ENCODE results near the gene TEAD3.

The TEAD3 gene

GRCh38 chr6:35475573-35475972 is 21.3 kb downstream of the TEAD3 start:
- no peak for DNase-seq

- no peak for DNase-seq
Observed at GRCh38 chr6:35474942-35475570, 21.8 kb downstream of the TEAD3 start.

- no peak for DNase-seq
Observed at GRCh38 chr6:35474131-35474941, 22.5 kb downstream of the TEAD3 start.

GRCh38 chr6:35473850-35474130 is 23.1 kb downstream of the TEAD3 start:
- DNase-seq = no peak

- DNase-seq = no peak
Observed at GRCh38 chr6:35473075-35473849, 23.6 kb downstream of the TEAD3 start.

- DNase-seq = no peak
Observed at GRCh38 chr6:35471836-35472345, 25.0 kb downstream of the TEAD3 start.

- no peak for DNase-seq
Observed at GRCh38 chr6:35470663-35471120, 26.2 kb downstream of the TEAD3 start.

GRCh38 chr6:35469751-35470662 is 26.9 kb downstream of the TEAD3 start:
- no peak for DNase-seq

- no peak for DNase-seq
Observed at GRCh38 chr6:35468980-35469750, 27.7 kb downstream of the TEAD3 start.

GRCh38 chr6:35468181-35468979 is 28.5 kb downstream of the TEAD3 start, which contains the start of gene RPL10A:
Gene RPL10A, plus strand, starts transcription at chr6:35468401. Its CDS starts 34 bp downstream, at chr6:35468435.
- peak; percentile 96 for DNase-seq

GRCh38 chr6:35465646-35466045 is 31.2 kb downstream of the TEAD3 start:
- DNase-seq = no peak

GRCh38 chr6:35463292-35463691 is 33.6 kb downstream of the TEAD3 start:
- no peak for DNase-seq

GRCh38 chr6:35461270-35461669 is 35.6 kb downstream of the TEAD3 start:
- no peak for DNase-seq

GRCh38 chr6:35457907-35458306 is 39.0 kb downstream of the TEAD3 start:
- no peak for DNase-seq

GRCh38 chr6:35454391-35455110 is 42.3 kb downstream of the TEAD3 start:
- DNase-seq = no peak

GRCh38 chr6:35453236-35453635 is 43.6 kb downstream of the TEAD3 start:
- no peak for DNase-seq

- DNase-seq = peak; percentile 95
Observed at GRCh38 chr6:35452183-35453090, 44.4 kb downstream of the TEAD3 start, which contains the start of gene FANCE. Gene FANCE, plus strand, starts transcription at chr6:35452338. Its CDS starts 208 bp downstream, at chr6:35452546.
